HepG2 (cell line): ENCODE data around the gene BEST2.

Experiments
- CTCF ChIP-seq: sonication (generic); formaldehyde crosslinking; IDR thresholded peaks from 2 replicates; pipeline ENCODE4 v1.5.0; 2020; ENCODE audit warnings: mild to moderate bottlenecking, missing genetic modification reagents, moderate library complexity
- POGZ ChIP-seq: sonication (generic); formaldehyde crosslinking; IDR thresholded peaks from 2 replicates; pipeline ENCODE4 v1.4.0; 2020; ENCODE audit warnings: mild to moderate bottlenecking, missing genetic modification reagents
- TARDBP ChIP-seq: sonication (generic); formaldehyde crosslinking; IDR thresholded peaks from 2 replicates; pipeline ENCODE4 v1.8.0; 2022; ENCODE audit warnings: mild to moderate bottlenecking, missing genetic modification reagents
- ZBTB43 ChIP-seq: sonication (generic); formaldehyde crosslinking; conservative IDR thresholded peaks from 2 replicates; pipeline ENCODE4 v1.4.0; 2020; ENCODE audit warnings: missing genetic modification reagents
- ZEB1 ChIP-seq: IDR thresholded peaks from 2 replicates; pipeline ENCODE4 v1.6.1; 2012; ENCODE audit warnings: mild to moderate bottlenecking, low read depth, inconsistent platforms; ENCODE audit not compliant: insufficient replicate concordance
- ZFP36 ChIP-seq: fragments of 150-350 bp; IDR thresholded peaks from 2 replicates; pipeline ENCODE4 v1.6.1; 2018; ENCODE audit warnings: borderline replicate concordance, low read length, low read depth; ENCODE audit not compliant: partially characterized antibody
- ZNF10 ChIP-seq: sonication (generic); formaldehyde crosslinking; IDR thresholded peaks from 2 replicates; pipeline ENCODE4 v1.4.0; 2020; ENCODE audit warnings: mild to moderate bottlenecking, low read depth, missing genetic modification reagents, borderline replicate concordance
- ZNF792 ChIP-seq: IDR thresholded peaks from 2 replicates; pipeline ENCODE4 v1.6.1; 2016

- TF ChIP-seq ZNF10 (CRISPR knock-in tag) (no peak), ZNF792 (CRISPR knock-in tag) (no peak), ZBTB43 (no peak), POGZ (CRISPR knock-in tag) (no peak), CTCF (peak; percentile 51), ZFP36 (no peak), ZEB1 (no peak), TARDBP (no peak)
Observed at GRCh38 chr19:12779162-12779993, 27.8 kb downstream of the BEST2 start.
